Fibroblast of upper back skin (primary cell): ENCODE data around the gene TNFRSF18.

Experiments
- DNase-seq: peaks from one replicate; pipeline ENCODE4 v3.0.0-alpha.2; 2013

The TNFRSF18 gene

DNA sequence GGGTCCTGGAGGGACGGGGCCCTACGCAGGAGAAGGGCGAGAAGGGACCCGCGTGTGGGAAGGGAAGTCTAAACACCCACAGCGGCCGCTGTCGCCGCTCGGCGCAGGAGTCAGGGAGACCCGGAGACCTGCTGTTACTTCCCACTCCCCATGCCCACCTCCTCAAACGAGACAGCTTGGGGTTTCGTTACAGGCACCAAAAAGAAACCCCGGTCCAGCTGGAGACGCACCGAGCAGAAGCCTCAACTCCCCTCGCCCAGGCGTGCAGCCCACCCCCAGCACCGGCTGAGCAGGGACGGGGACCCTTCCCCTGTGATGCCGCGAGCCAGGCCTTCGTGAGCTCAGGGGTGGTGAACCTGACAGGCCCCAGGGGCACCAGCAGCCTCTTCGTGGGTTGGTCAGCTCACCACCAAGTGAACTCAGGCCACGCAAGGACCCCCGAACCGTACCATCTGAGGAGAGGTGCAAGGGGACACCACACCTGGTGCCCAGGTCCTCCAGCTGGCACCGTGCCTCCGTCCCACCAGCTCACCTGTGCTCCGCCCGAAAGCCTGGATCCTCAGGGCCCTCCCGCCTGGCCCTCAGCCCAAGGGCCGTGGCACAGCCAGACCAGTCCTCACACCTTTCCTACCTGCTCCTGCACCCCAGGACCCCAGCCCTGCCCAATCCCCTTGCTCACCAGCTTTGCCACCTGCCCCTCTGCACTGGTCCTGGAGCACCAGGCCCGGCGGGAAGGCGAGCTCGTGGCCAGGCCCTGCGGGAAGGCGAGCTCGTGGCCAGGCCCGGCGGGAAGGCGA is 20.4 kb upstream of the TNFRSF18 start:
- DNase-seq, result no peak

DNA sequence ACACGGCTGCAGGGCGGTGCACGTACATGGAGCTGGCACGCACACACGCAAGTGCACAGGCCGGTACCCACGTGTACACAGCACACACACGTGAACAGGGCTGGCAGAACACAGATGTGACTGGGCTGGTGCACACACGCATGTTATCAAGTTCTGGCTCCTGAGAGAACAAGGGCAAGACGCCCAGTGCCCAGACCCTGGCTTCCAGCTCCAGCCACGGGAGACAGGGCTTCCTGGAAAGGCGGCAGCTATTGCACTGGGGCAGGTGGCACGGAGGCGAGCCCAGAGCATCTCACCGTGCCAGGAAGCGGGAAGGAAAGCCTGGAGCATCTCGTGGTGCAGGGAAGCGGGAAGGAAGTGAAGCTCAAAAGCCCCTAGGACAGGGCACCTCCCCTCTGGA is 19.5 kb upstream of the TNFRSF18 start:
- DNase-seq, result no peak

DNA sequence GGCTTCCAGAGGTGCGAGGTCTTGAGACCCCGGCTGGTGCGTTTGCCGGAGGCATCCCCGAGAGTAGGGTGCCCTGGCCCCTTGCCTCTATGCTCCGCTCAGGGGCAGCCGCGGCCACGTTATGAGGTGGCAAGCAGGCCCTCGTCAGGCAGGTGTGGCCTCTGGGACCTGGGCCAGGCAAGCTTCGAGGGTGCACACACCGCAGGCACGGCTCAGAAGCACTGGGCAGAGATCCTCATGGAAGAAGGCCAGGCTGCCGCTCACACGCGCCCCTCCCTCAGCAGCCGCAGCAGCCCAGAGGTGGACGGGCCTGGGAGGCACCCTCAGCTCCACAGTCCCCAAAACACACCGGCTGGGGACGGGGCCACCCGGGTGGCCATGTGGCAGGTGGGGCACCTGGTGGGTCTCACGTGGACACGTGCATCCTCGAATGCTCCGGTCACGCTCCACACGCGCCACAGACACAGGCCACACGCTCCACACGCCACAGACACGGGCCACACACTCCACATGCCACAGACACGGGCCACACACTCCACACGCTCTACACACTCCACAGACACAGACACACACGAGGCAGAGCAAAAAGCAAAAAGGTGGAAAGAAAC is 18.9 kb upstream of the TNFRSF18 start:
- DNase-seq, result no peak

GRCh38 chr1:1223891-1224290 is 17.5 kb upstream of the TNFRSF18 start:
- no peak for DNase-seq

GRCh38 chr1:1223321-1223720 is 16.9 kb upstream of the TNFRSF18 start:
- no peak for DNase-seq

DNA sequence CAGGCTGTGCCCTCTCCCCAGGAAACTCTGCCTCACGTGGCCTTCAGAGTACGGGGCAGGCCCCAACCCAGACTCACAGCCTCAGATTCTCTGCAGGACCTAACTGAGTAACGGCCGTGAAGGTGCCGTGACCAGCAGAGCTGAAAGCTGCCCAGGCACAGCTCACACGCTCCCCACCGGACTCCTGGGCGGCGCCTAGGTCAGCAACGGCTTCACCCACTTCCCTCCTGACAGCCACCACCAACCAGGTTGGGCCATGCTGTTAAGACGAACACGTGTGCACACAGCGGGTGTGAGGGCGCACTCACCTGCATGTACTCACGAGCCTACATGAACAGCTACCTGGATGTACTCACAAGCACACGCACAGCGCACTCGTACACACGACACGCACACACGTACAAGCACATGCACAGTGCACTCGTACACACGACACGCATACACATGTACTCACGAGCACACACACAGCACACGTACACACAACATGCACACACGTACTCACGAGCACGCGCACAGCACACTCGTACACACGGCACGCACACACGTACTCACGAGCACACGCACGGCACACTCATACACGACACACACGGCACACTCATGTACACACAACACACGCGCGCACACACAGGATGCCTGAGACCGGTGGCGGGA is 16.3 kb upstream of the TNFRSF18 start:
- no peak for DNase-seq

DNA sequence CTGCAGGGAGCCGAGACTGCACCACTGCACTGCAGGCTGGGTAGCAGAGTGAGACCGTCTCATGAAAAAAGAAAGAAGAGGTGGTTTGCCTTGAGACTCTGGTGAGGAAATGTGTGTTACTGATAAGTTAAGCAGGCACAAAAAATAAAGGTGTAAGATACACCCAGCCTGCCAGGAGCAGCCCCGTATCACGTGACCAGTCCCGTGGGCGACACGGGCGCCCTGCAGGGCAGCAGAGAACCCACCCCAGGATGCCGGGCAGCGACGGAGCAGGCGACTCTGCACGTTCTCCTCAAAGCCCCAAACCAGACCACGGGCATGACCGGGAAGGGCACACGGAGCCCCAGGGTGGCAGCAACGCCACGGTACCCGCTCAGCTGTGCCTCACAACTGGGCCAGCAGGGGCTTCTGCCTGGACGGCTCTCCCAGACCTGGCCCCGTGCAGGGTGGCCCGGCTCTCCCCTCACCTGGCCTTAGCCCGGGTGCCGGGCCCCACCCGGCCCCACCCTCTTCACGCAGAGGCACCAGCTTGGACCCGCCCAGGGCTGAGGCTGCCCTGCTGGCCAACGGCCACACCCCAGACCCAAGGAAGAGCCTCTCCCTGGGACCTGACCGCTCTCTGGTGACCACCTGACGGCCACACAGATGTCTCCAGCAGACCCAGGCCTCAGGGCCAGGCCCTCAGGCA is 15.6 kb upstream of the TNFRSF18 start:
- no peak for DNase-seq

GRCh38 chr1:1220197-1220596 is 13.8 kb upstream of the TNFRSF18 start:
- DNase-seq, result no peak

DNA sequence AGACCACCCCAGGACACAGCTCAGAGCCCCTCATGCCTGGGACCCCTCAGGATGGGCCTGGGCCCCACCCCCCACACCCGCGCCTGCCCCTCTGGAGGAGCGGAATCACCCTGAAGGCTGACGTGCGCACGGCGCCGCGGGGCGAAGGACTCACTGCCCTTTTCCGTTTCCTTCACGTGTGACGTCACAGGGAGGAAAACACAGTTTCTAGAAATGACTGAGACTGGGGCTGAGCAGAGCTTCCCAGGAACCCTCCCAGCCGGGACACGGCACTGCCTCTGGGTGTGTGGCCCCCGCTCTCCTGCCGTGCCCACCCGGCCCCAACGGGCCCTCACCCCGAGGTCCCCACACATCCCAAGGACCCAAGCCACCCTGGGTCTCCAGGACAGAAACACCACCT is 12.9 kb upstream of the TNFRSF18 start:
- no peak for DNase-seq

DNA sequence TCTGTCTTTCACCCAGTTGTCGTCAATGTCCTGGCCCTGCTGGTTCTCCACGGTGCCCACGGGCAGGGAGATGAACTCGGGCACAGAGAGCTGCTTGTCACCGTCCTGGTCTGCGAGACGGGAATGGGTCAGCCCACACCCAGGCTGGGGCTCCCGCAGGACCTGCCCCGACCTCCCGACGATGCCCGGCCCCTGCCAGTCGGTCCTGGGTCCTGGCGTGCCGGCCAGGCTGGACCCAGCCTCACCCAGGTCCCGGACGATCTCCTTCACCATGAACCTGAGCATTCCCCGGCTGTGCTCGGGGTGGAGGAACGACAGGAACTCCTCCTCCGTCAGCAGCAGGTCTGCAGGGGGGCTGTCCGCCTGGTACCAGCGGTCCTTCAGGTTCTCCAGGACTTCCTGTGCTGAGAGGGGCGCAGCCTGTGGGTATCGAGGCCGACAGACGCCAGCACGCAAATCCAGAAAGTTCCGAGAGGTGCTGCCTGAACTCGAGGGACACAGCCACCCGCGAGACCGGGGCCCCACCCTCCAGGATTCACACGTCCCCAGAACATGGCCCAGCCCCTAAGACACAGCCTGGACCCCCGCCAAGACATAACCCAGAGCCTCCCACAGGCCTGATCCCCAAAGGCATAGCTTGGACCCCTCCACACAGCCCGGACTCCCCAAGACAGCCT is 12.3 kb upstream of the TNFRSF18 start:
- DNase-seq, result no peak

DNA sequence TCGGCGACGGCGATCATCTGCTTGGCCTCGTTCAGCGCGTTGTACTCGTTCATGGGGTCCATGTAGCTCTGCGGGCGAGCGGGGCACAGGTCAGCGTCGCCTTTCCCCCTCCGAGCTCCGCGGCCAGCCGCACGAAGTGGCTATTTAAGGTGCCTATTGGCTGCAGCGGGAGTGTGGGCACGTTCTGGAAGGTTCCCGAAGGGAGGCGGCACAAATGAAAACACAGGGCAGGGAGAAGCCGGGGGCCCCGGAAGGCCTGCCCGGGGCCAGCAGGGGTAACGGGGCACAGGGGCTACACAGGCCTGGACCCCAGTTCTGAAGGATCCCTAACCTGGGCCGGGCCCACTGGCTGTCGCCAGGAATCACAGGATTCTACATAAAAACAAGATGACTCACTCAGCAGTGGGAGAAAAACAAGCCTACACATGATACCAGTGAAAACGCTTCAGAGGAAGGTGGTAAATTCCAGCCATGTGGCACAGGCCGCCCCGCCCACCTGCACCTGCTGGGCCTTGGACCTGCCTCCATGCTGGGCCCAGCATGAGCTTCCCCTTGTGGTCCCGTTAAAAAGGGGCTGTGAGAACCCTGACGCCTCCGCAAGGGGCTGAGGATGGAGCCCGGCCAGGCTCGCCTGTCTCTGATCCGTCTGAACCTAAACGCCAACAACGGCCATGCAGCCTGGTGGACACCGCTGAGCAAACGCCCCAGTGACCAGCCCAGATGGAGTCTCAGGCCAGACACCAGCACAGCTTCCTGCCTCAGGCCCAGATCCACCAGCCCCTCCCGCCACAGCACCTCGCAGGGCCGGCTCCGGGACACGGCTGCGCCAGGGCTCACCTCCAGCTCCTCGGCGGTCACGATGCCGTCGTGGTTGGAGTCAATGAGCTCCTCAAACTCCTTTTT is 11.5 kb upstream of the TNFRSF18 start:
- no peak for DNase-seq

- no peak for DNase-seq
These were observed 10.6 kb upstream of the TNFRSF18 start for GRCh38 chr1:1216770-1217620.

DNA sequence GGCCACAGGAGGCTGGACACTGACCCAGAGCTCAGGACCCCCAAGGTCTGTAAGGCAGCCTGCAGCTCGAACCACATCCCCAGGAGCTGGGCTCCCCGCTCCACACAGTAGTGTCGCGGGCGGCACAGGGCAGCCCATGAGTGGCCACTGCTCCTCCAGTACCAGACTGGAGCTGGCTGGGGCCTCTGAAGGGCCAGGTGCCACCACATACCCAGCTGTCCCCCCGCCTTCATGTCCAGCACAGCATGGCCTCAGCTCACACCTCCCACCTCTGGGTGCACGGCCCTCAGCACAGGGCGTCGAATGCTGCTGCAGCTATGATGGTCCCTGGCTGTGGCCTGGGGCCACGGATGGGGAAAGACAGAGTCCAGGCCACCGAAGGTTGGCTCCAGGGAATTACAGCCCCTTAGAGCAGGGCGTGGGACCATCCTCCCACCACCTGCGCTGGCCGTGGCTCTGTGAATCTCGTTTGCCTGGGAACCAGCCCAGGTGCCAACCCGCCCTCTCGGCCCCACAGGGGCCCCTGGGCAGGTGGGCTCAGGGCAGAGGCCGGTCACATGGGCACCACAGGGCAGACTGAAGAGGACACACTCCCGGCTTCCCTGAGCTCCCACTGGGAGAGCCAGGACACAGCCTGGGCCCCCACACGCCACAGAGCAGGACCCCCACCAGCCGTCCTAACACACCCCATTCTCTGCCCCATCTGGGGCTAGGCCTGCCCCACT is 9.7 kb upstream of the TNFRSF18 start:
- DNase-seq, result no peak

GRCh38 chr1:1215080-1215676 is 8.8 kb upstream of the TNFRSF18 start:
- no peak for DNase-seq

- no peak for DNase-seq
These were observed 7.2 kb upstream of the TNFRSF18 start, which contains the start of gene TNFRSF4 for GRCh38 chr1:1213345-1214265. TNFRSF4 (minus strand) TSS chr1:1214153; CDS start chr1:1214127, 26 bp downstream.

DNA sequence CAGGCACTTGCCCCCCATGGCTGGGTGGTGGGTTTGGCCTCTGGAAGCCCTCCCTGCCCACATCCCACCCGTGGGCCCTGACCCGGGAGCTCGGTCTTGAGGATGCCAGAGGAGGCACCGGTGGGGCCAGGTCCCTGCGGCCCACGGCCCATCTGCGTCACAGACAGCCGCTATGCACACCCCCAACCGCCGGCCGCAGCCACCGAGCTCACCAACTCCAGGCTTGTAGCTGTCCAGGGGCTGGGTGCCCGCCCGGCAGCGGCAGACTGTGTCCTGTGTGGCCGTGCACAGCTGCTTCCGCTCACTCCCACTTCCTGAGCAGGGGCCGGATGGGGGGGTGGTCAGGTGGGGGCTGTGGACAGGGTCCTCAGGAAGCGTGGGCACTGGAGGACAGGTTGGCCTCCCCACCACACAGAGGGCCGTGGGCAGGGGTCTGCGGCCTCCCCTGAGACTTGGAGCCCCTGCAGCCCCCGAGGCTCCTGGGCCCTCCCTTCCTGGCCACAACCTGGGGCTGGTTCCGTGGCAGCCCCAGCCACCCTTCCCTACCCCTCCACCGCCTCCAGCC is 6.5 kb upstream of the TNFRSF18 start:
- DNase-seq, result no peak

DNA sequence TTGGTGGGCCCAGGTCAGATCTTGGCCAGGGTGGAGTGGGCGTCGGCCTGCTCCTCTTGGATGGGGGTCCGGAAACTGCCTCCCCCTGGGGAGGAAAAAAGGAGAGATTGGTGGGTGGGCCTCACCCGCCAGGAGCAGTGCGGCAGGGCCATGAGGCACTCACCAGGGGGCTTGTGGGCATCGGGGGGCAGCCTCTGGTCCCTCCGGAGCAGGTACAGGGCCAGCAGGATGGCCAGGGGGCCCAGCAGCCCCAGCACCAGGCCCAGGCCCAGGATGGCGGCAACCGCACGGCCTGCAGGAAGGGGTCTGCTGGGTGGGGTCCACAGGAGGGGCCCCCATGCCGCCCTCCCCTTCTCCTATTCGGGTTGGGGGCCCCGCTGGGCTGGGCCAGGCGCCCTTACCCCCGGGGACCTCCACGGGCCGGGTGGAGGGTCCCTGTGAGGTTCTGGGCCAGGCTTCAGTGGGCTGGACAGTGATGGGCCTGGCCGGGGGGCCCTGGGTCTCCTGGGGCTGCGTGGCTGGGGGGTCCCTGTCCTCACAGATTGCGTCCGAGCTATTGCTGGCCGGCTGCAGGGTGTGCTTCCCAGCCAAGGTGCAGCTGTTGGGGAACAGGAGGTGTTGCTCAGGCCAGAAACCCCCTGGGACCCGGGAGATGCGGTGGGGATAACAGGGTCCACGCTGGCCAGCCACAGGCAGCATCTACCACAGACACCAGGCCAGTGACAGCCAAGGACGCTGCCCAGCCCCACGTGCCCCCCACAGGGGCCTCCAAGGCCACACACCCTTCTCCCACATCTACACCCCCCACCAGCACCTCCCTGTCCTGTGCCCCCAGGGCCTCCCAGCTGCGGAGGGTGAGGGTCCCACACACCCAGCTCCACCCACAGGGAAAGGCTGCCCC is 5.4 kb upstream of the TNFRSF18 start:
- DNase-seq, result no peak
